HS-5 (cell line): ENCODE data around the gene MUC2.

Experiments
- DNase-seq: peaks from one replicate; pipeline ENCODE4 v3.0.0-alpha.2; 2012; ENCODE audit warnings: low read depth

The MUC2 gene

GRCh38 chr11:1087961-1088926 is 13.6 kb downstream of the MUC2 start:
- no peak for DNase-seq

DNA sequence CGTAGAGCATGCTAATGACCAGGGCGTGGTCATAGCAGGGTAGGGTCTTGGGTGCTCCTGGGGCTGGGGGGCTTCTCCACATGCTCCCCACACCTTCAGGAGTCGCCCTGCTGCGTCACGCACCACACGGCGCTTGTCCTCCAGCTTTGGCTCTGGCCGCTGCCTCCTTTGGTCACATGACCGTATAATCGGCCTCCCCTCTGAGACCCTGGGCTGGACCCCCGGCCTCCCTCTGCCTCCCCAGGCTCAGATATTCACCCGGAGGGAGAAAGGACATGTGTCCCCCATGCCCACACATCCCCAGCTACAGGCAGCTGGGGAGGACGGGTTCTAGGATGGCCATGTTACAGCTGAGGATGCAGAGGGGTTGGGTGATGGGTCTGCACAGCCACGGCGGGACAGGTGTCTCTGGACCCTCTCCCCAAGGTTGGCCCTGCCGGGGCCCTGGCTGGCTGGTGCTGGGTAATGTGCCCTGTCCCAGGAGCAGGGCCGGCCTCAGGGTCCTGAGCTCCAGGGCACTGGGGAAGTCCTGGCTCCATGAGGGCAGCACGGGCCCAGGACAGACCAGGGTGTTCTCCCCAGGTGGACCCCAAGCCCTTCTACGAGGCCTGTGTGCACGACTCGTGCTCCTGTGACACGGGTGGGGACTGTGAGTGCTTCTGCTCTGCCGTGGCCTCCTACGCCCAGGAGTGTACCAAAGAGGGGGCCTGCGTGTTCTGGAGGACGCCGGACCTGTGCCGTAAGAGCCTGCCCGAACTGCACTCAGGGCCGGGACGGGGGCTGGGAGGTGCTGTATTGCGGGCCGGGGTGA is 14.5 kb downstream of the MUC2 start:
- DNase-seq = no peak

- DNase-seq = no peak
Measured at GRCh38 chr11:1089738-1090599, 15.3 kb downstream of the MUC2 start.

GRCh38 chr11:1090600-1091331 is 16.1 kb downstream of the MUC2 start:
- DNase-seq = no peak

- DNase-seq = no peak
Measured at GRCh38 chr11:1091332-1092083, 16.8 kb downstream of the MUC2 start.

GRCh38 chr11:1092145-1092670 is 17.5 kb downstream of the MUC2 start:
- no peak for DNase-seq

DNA sequence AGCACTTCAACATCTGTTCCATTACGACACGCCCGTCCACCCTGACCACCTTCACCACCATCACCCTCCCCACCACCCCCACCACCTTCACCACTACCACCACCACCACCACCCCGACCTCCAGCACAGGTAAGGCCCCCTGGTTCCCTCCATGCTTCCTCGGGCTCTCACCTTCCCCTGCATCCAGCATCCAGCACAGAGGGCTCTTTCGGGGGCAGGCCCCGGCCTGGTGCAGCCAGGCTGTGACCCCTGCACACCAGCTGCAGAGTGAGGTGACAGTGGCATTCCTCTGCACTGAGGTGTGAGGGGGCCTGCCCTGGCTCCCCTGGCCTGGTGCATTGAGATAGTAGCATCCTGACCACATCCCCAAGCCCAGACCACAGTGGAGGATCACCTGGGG is 18.2 kb downstream of the MUC2 start:
- no peak for DNase-seq

GRCh38 chr11:1099519-1100355 is 25.1 kb downstream of the MUC2 start:
- no peak for DNase-seq

DNA sequence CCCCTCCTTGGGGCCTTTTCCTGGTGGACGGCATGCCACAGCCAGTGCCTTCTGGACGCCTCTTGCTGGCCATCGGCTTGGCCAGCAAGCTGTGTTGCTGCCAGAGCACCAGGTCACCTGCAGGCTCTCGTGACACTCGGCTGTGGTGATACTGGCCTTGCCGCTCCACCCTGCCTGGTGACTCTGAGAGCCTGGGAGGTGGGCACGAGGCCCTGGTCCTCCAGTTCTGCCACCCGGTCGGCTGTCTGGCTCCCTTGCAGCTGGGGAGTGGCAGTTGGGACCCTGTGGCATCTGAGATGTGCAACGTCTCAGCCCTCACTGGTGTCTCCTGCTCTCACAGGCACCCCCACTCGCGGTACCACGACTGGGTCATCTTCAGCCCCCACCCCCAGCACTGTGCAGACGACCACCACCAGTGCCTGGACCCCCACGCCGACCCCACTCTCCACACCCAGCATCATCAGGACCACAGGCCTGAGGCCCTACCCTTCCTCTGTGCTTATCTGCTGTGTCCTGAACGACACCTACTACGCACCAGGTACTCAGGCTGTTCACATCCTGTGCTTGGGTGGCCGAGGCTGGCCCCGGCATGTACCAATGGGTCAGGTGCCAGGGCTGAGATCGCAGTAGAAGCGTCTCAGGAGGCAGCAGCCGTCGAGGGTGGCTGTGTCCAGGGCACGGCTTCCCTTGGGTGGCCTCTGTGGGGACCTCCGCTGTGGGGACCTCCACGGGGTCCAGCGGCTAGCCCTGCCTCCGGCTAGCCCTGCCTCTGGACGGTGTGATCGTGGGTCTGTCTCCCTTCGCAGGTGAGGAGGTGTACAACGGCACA is 26.0 kb downstream of the MUC2 start:
- DNase-seq = no peak

DNA sequence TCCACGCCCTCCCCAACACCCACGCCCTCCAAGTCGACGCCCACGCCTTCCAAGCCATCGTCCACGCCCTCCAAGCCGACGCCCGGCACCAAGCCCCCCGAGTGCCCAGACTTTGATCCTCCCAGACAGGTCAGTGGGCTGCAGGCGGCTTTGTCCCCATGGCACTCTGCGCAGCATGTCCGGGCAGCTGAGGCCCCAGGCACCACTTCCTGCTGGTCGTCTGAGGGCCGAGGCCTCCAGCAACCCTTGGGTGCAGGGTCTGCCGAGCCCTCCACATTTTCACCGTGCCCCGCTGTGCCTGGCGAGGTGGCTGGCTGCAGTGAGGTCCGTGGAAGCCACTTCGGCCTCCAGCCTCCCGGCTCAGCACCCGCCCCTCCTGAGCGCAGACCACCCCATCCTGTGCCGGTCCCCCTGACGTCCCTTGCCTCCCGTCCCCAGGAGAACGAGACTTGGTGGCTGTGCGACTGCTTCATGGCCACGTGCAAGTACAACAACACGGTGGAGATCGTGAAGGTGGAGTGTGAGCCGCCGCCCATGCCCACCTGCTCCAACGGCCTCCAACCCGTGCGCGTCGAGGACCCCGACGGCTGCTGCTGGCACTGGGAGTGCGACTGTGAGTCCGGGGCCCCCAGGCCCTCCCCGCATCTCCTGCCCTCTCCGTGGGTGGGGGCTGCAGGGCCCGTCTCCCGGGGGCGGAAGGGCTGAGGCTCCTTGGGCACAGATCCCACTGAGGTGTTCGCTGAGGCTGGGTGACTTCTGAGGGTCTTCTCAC is 26.8 kb downstream of the MUC2 start:
- DNase-seq = no peak

GRCh38 chr11:1102221-1102971 is 27.7 kb downstream of the MUC2 start:
- DNase-seq = no peak

- DNase-seq = no peak
Measured at GRCh38 chr11:1102996-1103395, 28.3 kb downstream of the MUC2 start.

DNA sequence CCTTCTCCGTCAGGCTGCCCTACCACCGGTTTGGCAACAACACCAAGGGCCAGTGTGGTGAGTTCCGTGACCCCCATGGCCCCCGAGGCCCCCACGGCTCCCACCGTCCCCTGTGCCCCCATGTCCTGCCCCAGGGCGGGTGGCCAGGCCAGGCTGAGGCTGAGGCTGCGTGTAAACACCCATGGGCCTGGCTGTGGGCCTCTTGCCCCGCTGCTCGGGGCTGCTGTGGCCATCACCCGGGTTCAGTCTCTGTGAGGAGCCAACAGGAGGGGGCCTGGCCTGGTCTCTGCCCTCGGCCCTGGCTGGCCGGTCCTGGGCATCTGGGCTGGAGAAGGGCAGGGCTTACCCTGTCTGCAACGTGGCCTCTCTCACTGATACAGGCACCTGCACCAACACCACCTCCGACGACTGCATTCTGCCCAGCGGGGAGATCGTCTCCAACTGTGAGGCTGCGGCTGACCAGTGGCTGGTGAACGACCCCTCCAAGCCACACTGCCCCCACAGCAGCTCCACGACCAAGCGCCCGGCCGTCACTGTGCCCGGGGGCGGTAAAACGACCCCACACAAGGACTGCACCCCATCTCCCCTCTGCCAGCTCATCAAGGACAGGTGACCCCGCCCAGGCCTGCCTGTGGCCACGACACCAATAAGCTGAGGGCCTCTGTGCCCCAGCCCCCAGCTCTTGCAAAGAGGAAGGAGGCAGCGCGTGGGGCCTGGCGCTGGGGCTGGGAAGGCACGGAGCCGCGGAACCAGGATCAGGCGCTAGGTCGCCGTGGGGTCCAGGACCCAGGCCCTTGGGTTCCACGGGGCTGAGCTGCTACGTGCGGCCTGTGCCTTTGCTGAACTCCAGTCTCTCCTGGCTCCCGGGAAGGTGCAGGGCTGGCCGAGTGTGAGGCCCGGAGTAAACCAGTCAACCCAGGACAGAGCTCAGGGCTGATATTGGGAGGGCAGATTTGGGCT is 29.0 kb downstream of the MUC2 start:
- DNase-seq = no peak

DNA sequence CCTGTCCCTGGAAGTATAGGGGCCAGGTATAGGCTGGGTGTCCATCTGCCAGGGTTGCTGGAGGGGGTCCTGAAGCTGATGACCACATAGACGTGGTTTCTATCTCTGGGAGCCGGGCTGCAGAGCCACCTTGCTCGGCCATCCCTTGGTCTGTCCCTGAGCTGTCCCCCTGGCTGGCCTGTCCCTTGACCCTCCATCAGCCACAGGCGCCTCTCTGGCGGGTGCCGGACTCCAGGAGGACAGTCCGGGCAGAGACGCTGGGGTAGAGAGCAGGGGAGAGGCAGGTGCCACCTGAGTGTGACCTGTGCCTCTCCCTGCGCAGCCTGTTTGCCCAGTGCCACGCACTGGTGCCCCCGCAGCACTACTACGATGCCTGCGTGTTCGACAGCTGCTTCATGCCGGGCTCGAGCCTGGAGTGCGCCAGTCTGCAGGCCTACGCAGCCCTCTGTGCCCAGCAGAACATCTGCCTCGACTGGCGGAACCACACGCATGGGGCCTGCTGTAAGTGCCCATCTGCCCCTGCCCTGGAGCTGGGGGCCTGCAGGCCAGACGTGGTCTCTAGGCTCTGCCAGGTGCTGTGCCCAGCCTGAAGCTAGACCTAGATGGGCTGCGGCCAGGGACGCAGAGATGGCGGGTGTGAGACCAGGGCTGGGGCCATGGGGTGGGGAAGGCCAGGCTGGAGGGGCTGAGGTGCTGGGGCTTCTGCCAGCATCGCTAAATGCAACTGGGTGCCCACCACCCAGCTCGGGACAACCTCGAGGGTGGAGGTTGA is 29.9 kb downstream of the MUC2 start:
- DNase-seq = no peak

- DNase-seq = no peak
Measured at GRCh38 chr11:1105183-1105565, 30.5 kb downstream of the MUC2 start.
